ENCODE results near the gene WDR47. TPM values are rescaled to one million over a fixed set of nuclear protein-coding genes. Genes with fewer than 3 reads are reported as not detected.
"Not testable (repeated sequence)": the region's sequence is repeated elsewhere in the genome, so short reads cannot be mapped to it uniquely, and the experiment has no call there.

Gene WDR47
- total RNA-seq, 1 donor from 2014 or later, result 11.4 TPM

DNA sequence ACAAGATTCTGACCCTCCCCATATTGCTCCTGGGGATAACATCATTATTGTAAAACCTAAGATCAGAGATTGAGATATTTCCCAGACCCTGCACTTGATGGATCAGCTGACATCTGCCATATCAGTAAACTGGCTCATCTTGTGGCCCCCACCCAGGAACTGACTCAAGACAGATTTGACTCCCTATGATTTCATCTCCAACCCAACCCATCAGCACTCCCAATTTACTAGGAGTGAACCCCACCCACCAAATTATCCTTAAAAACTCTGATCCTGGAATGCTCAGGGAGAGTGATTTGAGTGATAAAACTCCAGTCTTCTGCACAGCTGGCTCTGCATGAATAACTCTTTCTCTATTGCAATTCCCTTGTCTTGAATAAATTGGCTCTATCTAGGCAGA lies 72.6 kb downstream of the WDR47 start:
- intact Hi-C loops (cut with micrococcal nuclease), result no loop called here

DNA sequence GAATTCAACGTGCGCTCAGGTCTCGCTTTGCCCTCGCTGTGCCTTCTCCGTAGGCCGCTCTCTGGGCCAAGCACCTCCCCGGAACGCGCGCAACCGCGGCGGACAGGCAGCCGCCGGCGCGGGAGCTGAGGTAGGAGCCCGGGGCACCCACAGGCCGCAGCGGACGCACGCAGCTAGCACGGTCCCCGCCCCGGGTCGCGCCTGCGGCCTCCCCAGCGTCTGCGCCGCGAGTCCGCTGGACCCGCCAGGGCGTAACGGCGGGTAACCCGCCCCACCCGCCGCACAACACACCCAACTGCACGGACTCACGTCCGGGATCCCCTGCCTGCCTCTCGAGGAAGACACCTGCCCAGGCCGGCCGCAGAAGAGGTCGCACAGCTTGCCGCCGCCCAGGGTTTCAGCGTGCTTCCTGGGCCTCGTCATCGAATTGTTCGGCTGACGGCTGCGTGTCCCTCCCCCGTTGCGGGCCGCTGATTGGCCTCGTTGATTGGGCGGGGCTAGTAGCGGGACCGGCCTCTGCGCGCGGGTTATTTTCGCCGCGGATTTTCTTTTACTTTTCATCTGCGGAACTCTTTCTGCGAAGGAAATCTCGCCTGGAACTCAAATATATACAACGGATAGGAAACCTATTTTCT lies 78.7 kb downstream of the WDR47 start, which contains the start of gene CLCC1:
Gene CLCC1 (minus strand): TSS at position 433 of the 635 bp plus-strand sequence. CDS start 13,047 bp downstream, outside the sequence.
- intact Hi-C loops (cut with micrococcal nuclease), result loop anchor here (1.0 to 5.0 kb wide), 9 partner anchors 79 to 401 kb away; partner anchors contain the start of genes EEIG2, GPSM2, PRPF38B and SARS1

- intact Hi-C loops (cut with micrococcal nuclease), result loop anchor here (1.0 to 5.0 kb wide), 10 partner anchors 80 to 400 kb away; partner anchors contain the start of genes EEIG2, GPSM2, PRPF38B and SARS1
These were observed 79.2 kb downstream of the WDR47 start for GRCh38 chr1:108962681-108963051.

DNA sequence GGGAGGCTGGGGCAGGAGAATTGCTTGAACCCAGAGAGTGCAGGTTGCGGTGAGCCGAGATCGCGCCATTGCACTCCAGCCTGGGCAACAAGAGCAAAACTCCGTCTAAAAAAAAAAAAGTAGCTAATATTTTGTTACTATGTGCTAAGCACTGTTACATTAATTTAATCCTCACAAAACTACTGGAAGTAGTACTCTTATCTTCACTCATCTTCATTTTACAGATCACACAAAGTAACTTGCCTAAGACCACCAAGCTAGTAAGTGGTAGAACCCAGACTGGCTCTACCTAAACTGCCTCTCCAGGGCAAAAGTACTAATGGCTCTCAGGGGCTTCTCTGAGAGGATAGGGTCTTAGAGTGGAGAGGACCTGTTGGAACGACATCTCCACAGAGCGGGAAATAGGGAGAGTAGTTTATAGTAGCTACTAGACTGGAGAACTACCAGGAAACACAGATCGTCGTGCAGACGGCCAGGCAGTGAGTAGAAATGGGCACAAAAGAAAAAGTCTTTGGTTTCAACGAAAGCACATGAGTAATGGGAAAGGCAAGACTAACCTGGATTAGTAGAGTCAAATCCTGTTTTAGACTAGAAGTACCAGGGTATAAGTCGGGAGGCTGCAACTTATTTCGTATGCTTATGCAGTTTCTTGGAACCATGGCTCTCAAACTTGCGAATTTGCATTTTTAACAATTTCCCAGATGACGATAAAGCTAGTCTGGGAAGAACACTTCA lies 80.0 kb downstream of the WDR47 start:
- intact Hi-C loops (cut with micrococcal nuclease), result loop anchor here (1.0 to 5.0 kb wide), 6 partner anchors 85 to 400 kb away; partner anchors contain the start of genes EEIG2, GPSM2, PRPF38B and SARS1

GRCh38 chr1:108961198-108961597 lies 80.7 kb downstream of the WDR47 start:
- intact Hi-C loops (cut with micrococcal nuclease), result loop anchor here (5.0 kb wide), 2 partner anchors 251 to 399 kb away; partner anchors contain the start of genes EEIG2 and SARS1

- intact Hi-C loops (cut with micrococcal nuclease), result loop anchor here (5.0 kb wide), 2 partner anchors 252 to 398 kb away; partner anchors contain the start of genes EEIG2 and SARS1
These were observed 81.2 kb downstream of the WDR47 start for GRCh38 chr1:108960719-108961118.

DNA sequence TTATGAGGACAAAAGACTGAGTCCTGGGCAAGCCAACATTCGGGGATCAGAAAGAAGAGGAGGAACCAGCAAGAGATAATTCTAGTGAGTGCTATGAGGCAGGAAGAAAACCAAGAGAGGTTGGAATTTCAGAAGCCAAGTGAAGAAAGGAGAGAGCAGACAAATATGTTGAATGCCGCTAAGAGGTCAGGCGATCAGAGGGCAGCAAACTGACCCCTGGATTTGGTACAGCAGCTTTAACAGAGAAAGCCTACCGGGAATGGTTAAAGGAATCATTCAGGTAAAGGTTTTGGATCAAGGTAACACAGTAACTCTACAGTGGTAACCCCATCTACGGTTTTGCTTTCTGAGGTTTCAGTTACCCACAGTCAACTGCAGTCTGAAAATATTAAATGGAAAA lies 84.0 kb downstream of the WDR47 start:
- intact Hi-C loops (cut with micrococcal nuclease), result loop anchor here (2.0 kb wide), 1 partner anchor 469 kb away; the partner anchor contains the start of gene PSMA5

DNA sequence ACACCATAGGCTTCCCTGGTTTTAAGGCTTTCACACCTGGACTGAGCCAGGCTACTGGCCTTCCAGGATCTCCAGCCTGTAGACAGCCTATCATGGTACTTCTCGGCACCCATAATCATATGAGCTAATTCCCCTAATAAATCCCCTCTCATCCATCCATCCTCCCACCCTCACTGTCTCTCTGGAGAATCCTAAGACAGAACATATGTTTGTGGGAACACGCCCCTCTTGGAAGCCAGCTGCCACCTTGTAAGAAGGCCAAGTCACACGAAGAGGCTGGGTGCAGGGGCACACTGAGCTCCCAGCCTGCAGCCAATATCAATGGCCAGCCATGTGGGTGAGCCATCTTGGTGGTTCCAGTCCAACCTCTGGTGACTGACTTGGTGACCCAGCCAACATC lies 86.0 kb downstream of the WDR47 start:
- intact Hi-C loops (cut with micrococcal nuclease), result loop anchor here (2.0 kb wide), 1 partner anchor 471 kb away; the partner anchor contains the start of gene PSMA5

GRCh38 chr1:108955111-108955510 lies 86.8 kb downstream of the WDR47 start:
- intact Hi-C loops (cut with micrococcal nuclease), result no loop called here

DNA sequence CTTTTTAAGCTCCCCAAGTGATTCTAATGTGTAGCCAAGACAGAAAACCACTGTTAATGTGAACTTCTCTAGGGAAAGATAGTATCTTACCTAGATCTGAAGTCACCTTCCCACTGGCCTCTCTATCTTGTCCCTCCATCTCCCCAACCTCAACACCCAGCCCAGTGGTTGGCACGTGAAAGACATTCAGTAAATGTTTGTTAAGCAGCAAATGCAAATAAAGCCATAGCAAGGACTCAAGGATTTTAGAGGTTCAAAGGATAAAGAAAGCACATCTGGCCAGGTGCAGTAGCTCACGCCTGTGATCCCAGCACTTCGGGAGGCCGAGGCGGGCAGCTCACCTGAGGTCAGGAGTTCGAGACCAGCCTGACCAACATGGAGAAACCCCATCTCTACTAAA lies 88.5 kb downstream of the WDR47 start:
- intact Hi-C loops (cut with micrococcal nuclease), result no loop called here

DNA sequence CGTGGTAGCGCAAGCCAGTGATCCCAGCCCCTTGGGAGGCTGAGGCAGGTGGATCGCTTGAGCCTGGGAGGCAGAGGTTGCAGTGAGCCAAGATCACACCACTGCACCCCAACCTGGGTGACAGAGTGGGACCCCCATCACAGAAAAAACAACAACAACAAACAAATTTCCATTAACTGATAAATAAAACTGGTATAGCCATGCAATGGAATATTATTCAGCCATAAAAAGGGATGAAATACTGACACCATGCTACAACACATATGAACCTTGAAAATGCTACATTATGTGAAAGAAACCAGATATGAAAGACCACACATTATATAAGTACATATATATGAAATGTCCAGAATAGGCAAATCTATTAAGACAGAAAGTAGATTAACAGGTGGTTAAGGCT lies 90.7 kb downstream of the WDR47 start:
- intact Hi-C loops (cut with micrococcal nuclease), result no loop called here

- intact Hi-C loops (cut with micrococcal nuclease), result no loop called here
These were observed 92.9 kb downstream of the WDR47 start for GRCh38 chr1:108949044-108949443.

- intact Hi-C loops (cut with micrococcal nuclease), result no loop called here
These were observed 93.9 kb downstream of the WDR47 start for GRCh38 chr1:108947871-108948525.

GRCh38 chr1:108936170-108936569 lies 105.7 kb downstream of the WDR47 start:
- intact Hi-C loops (cut with micrococcal nuclease), result no loop called here

DNA sequence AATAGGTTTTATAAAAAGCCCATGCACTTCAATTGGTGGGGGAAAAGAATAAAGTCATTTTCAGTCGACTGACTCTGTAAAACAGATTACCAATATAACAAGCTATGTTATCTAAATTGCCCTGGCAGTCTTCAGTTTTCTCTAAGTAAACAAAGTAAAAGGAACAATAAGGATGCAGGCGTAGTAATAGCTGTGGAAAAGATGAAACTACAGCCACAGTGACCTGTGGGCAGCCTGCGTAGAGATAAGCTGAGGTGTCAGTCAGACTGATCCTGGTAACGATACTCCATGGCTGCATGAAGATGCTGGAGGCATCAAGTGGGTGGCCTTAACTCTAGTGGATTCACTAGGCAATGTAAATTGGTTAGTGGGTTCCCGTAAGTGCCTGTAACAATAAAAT lies 108.0 kb downstream of the WDR47 start:
- intact Hi-C loops (cut with micrococcal nuclease), result no loop called here

DNA sequence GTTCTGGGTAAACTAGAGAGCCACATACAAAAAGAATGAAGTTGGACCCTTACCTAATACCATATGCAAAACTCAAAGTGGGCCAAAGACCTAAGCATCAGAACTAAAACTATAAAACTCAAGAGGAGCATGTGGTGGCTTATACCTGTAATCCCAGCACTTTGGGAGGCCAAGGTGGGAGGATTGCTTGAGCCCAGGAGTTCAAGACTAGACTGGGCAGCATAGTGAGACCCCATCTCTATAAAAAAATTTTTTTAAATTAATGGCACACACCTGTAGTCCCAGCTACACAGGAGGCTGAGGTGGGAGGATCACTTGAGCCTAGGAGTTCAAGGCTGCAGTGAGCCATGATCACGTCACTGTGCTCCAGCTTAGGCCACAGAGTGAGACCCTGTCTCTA lies 114.3 kb downstream of the WDR47 start:
- intact Hi-C loops (cut with micrococcal nuclease), result not testable (repeated sequence)

DNA sequence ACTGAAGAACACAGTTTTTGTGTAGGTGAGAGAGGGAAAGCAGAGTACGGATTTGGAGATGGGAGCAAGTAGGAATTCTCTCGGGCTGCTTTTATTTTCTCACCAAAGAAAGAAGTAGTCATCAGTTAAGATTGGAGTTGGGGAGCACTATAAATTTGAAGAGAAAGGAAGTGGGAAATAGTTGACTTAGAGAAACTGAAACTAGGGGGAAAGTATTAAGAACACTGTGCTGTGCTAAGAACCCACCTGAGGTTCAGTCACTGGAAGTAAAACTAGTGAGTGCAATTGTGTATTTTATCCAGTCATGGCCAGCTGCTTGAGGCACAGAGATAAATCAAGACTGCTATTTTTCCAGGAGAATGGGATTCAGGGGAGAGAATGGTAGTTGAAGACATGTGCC lies 116.0 kb downstream of the WDR47 start:
- intact Hi-C loops (cut with micrococcal nuclease), result no loop called here

Other genes with a start within 250 kb of the WDR47 start
- not detected in 2 replicates for gene AKNAD1, start 185.0 kb downstream of the WDR47 start, total RNA-seq
- 23.8 and 28.1 TPM in 2 replicates for gene GPSM2, start 165.1 kb downstream of the WDR47 start, total RNA-seq
- gene CLCC1, start 78.6 kb downstream of the WDR47 start, total RNA-seq, result 20.9 and 23.9 TPM in 2 replicates
- gene TAF13, start 33.9 kb upstream of the WDR47 start, total RNA-seq, result 33.1 and 33.9 TPM in 2 replicates
- gene TMEM167B, start 48.7 kb upstream of the WDR47 start, total RNA-seq, result 32.7 and 34.6 TPM in 2 replicates
- gene ELAPOR1, start 72.0 kb upstream of the WDR47 start, total RNA-seq, result 5.7 and 6.8 TPM in 2 replicates
- 142 and 146 TPM in 2 replicates for gene SARS1, start 171.8 kb upstream of the WDR47 start, total RNA-seq
- 4.2 and 4.4 TPM in 2 replicates for gene CELSR2, start 207.4 kb upstream of the WDR47 start, total RNA-seq
- 13.3 and 13.9 TPM in 2 replicates for gene PSRC1, start 241.0 kb upstream of the WDR47 start, total RNA-seq